T-cell (primary cell): ENCODE results near the gene ZMYM2. TPM values are rescaled to one million over a fixed set of nuclear protein-coding genes. Genes with fewer than 3 reads are reported as not detected.

Experiments
- ATAC-seq, 4 experiments: fragments of 200-7000 bp in 3 of 4; fragments of 150-1000 bp in 1 of 4; cut with Tn5 transposase; replicated peaks in 1 of 4; 1 replicate in 3 of 4; 2 replicates in 1 of 4; pipeline ENCODE4 v1.10.0; 2021; ENCODE audit warnings: moderate library complexity in 3 of 4, mild to moderate bottlenecking in 2 of 4, moderate number of reproducible peaks in 1 of 4
- CTCF ChIA-PET, 2 donors: fragments of 300-600 bp; sonication (Branson Sonifier 250); formaldehyde crosslinking; loops; one replicate each; lab custom pipeline; 2022; ENCODE audit warnings: antibody characterized with exemption in 2 of 2; lab: Charles Lee
- POLR2A ChIA-PET, 2 donors: fragments of 300-600 bp; sonication (Branson Sonifier 250); formaldehyde crosslinking; loops; one replicate each; lab custom pipeline; 2022; ENCODE audit warnings: antibody characterized with exemption in 2 of 2; lab: Charles Lee
- DNase-seq, 35 experiments: peaks; one replicate each; pipeline versions ENCODE4 v3.0.0 to v3.0.0-alpha.2; 2013 to 2023
- H3K27ac ChIP-seq: one replicate; pipeline ENCODE4 v1.5.1; 2013; ENCODE audit warnings: low read length
- H3K27me3 ChIP-seq, 2 experiments: replicated peaks in 1 of 2; 1 replicate in 1 of 2; 2 replicates in 1 of 2; pipeline versions ENCODE4 v1.6.1 to v1.7.0; 2013; ENCODE audit warnings: low read length in 1 of 2, mixed read lengths in 1 of 2; ENCODE audit not compliant: control insufficient read depth in 2 of 2, insufficient read depth in 2 of 2; ENCODE audit errors: extremely low read depth in 1 of 2
- H3K36me3 ChIP-seq, 2 donors: 1 replicate in 1 of 2; 2 replicates in 1 of 2; pipeline versions ENCODE4 v1.6.1 to v1.7.0; 2013; ENCODE audit warnings: low read length in 1 of 2; ENCODE audit not compliant: control insufficient read depth in 2 of 2, insufficient read depth in 1 of 2; ENCODE audit errors: extremely low read depth in 1 of 2
- H3K4me1 ChIP-seq, 2 experiments: 1 replicate in 1 of 2; 2 replicates in 1 of 2; pipeline versions ENCODE4 v1.6.1 to v1.7.0; 2013; ENCODE audit warnings: low read length in 2 of 2, mixed read lengths in 1 of 2; ENCODE audit not compliant: insufficient read depth in 2 of 2, control insufficient read depth in 1 of 2; ENCODE audit errors: extremely low read depth in 1 of 2
- H3K4me3 ChIP-seq, 2 donors: 1 replicate in 1 of 2; 2 replicates in 1 of 2; pipeline versions ENCODE4 v1.5.1 to v1.7.0; 2013; ENCODE audit warnings: mild to moderate bottlenecking in 2 of 2, low read length in 1 of 2, moderate library complexity in 1 of 2; ENCODE audit not compliant: control insufficient read depth in 1 of 2; ENCODE audit errors: extremely low read depth in 1 of 2
- H3K9me3 ChIP-seq: 2 replicates; pipeline ENCODE4 v1.7.0; 2013
- H3K27ac Mint-ChIP-seq, 2 donors: one replicate each; pipeline ENCODE4 v1.8.0; 2020 to 2021; ENCODE audit warnings: mild to moderate bottlenecking in 2 of 2, mixed read lengths in 2 of 2
- H3K27me3 Mint-ChIP-seq, 2 donors: one replicate each; pipeline ENCODE4 v1.8.0; 2021 to 2022; ENCODE audit warnings: mixed read lengths in 2 of 2
- H3K36me3 Mint-ChIP-seq: one replicate; pipeline ENCODE4 v1.8.0; 2021; ENCODE audit warnings: mixed read lengths
- H3K4me1 Mint-ChIP-seq, 3 donors: one replicate each; pipeline ENCODE4 v1.8.0; 2020 to 2022; ENCODE audit warnings: mixed read lengths in 3 of 3, mild to moderate bottlenecking in 1 of 3
- H3K4me3 Mint-ChIP-seq, 3 donors: one replicate each; pipeline ENCODE4 v1.8.0; 2020 to 2022; ENCODE audit warnings: mild to moderate bottlenecking in 3 of 3, mixed read lengths in 3 of 3, moderate library complexity in 3 of 3
- H3K9me3 Mint-ChIP-seq, 3 donors: one replicate each; pipeline ENCODE4 v1.8.0; 2020 to 2022; ENCODE audit warnings: mixed read lengths in 3 of 3
- WGBS: methylation state at CpG from one replicate; pipeline ENCODE4 v1.1.5; 2013; ENCODE audit warnings: missing lambda C conversion rate; ENCODE audit not compliant: insufficient coverage; 5-methylcytosine and 5-hydroxymethylcytosine counted together
- total RNA-seq, 35 experiments: library from RNA in 6 of 35; stranded (reverse) in 6 of 35; fragments of 120-200 nt in 1 of 35; gene quantifications; one replicate each; pipeline versions ENCODE4 v1.2.1 to v1.2.4 and lab custom pipeline; 2013 to 2026

The ZMYM2 gene
- total RNA-seq, 5 donors from 2014 or later (not counting 1 experiment from before 2014, with no cell fraction given), result 63.6 to 123 (median 83.6) TPM

DNA sequence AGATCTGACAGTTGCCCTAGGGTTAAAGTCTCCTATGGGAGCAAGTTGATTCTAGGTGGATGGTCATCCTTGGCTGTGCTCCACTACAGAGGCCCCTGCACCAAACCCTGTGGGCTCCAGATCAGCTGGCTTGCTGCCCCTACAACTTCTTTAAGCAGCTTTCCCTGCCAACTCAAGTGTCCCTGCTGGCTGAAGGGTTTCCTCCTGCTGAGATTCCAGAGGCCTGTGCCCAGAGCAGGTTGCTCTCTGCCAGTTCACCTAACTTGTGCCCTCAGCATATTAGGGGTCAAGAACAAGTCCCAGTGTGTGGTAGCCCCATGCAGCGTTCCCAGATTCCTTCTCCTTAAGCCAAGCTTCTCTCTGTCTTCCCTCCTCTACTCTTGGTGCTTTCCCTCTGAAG is 85.6 kb downstream of the ZMYM2 start:
- POLR2A ChIA-PET, result interaction anchor here in 1 of 2 donors (0.6 kb wide), 1 partner anchor 406 kb away, joined by 4 read pairs; no protein-coding TSS in a partner anchor
- H3K4me3 Mint-ChIP-seq, result no peak overlapping the region
- Histone ChIP-seq H3K27ac (no peak overlapping the region), H3K4me3 (no peak overlapping the region), H3K27me3 (no peaks in the 10 kb centered on the region), H3K9me3 (no peaks in the 10 kb centered on the region), H3K36me3 (peaks cover 0 to 37% of the 10 kb centered on the region in 2 donors), H3K4me1 (peaks cover 0 to 7% of the 10 kb centered on the region in 2 experiments)
- H3K36me3 Mint-ChIP-seq, result peaks cover 57% of the 10 kb centered on the region
- peaks cover 49 to 52% (median 52%) of the 10 kb centered on the region in 3 donors for H3K4me1 Mint-ChIP-seq
- H3K9me3 Mint-ChIP-seq, result peaks cover 0 to 9% (median 0%) of the 10 kb centered on the region in 3 donors
- peak overlapping the region; percentile 28 to 48 for H3K27ac Mint-ChIP-seq
- ATAC-seq (no peak), DNase-seq (no peak)
- CTCF ChIA-PET, result no interaction called here
- H3K27me3 Mint-ChIP-seq, result no peaks in the 10 kb centered on the region
- 100% methylated on average over 1 of the region's 1 CpG for WGBS

DNA sequence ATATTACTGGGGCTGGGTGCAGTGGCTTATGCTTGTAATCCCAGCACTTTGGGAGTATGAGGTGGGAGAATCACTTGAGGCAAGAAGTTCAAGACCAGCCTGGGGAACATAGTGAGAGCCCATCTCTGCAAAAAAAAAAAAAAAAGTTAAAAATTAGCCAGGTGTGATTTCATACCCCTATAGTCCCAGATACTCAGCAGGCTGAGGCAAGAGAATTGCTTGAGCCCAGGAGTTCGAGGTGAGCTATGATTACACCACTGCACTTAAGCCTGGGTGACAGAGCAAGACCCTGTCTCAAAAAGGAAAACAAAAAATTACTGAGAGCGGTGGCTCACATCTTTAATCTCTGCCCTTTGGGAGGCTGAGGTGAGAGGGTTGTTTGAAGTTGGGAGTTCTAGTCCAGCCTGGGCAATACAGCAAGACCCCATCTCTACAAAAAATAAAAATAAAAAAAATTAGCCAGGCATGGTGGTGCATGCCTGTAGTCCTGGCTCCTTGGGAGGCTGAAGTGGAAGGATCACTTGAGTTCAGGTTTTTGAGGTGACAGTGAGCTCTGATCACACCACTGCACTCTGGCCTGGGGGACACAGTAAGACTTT is 87.5 kb downstream of the ZMYM2 start:
- no peaks in the 10 kb centered on the region for H3K27me3 Mint-ChIP-seq
- no peak for DNase-seq
- Histone ChIP-seq H3K4me3 (no peak overlapping the region), H3K27ac (no peak overlapping the region), H3K36me3 (peaks cover 3 to 30% of the 10 kb centered on the region in 2 donors), H3K4me1 (peaks cover 0 to 7% of the 10 kb centered on the region in 2 experiments), H3K27me3 (no peaks in the 10 kb centered on the region), H3K9me3 (no peaks in the 10 kb centered on the region)
- peaks cover 40 to 47% (median 45%) of the 10 kb centered on the region in 3 donors for H3K4me1 Mint-ChIP-seq
- H3K36me3 Mint-ChIP-seq, result peaks cover 38% of the 10 kb centered on the region
- ATAC-seq, result no peak
- ChIA-PET POLR2A (interaction anchor here (0.6 kb wide), 2 partner anchors 48 to 1291 kb away, joined by 3 to 8 read pairs; no protein-coding TSS in a partner anchor), CTCF (no interaction called here)
- H3K9me3 Mint-ChIP-seq, result no peaks in the 10 kb centered on the region
- H3K4me3 Mint-ChIP-seq, result no peak overlapping the region
- H3K27ac Mint-ChIP-seq, result no peak overlapping the region
- WGBS, result 86% methylated on average over 1 of the region's 2 CpGs

DNA sequence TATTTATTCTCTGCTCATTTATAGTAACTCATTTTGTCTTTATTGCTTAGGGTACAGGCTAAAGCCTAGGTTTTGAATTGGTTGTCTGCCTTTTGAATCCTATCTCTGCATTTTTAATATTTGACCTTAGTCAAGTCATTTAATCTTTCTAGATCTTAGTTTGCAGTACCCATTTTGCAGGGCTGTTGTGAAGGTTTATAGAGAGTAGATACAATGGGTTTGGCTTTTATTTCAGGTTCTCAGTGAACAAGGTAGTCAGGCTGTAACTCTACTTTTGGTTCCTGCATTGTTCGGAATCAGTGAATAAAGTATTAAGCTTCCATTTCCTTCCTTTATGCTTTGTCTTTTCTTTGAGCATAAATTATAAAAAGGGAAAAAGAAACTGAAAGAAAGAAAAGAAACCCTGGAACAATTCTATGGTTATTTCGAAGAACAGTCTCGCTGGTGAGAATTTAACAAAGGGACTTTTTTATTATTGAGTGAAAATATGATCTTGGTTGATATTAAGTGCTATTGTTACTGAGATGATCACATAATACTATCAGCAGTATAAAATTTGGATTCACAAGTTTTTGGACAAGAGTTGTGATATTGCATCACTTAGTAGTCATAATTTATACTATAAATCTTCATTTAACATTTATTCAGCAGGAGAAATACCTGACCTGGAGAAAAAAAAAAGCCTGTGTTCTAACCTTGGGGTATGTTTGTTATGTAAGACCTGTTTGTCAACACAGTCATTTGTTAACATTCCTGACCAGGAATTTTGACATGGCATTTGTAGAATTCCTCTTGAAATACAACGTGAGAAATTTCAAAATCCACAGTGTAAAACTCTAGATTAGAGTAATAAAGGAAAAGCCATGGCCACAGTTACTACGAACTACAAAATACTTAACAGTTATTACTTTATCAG is 91.3 kb downstream of the ZMYM2 start:
- peak overlapping the region; percentile 64 to 71 for H3K27ac Mint-ChIP-seq
- ChIA-PET POLR2A (no interaction called here), CTCF (no interaction called here)
- no peaks in the 10 kb centered on the region for H3K27me3 ChIP-seq
- peaks cover 18 to 29% (median 25%) of the 10 kb centered on the region in 3 donors for H3K4me1 Mint-ChIP-seq
- no peaks in the 10 kb centered on the region for H3K9me3 Mint-ChIP-seq
- no peak overlapping the region for H3K4me3 ChIP-seq
- peaks cover 30% of the 10 kb centered on the region for H3K36me3 Mint-ChIP-seq
- peaks cover 3 to 27% of the 10 kb centered on the region in 2 donors for H3K36me3 ChIP-seq
- H3K9me3 ChIP-seq, result no peaks in the 10 kb centered on the region
- peak overlapping the region; percentile 36 for H3K27ac ChIP-seq
- ATAC-seq (peak in 2 of 4 experiments; percentile 38 to 45), DNase-seq (peak in 1 of 35 experiments; percentile 5)
- no peaks in the 10 kb centered on the region for H3K4me1 ChIP-seq
- H3K4me3 Mint-ChIP-seq, result peak overlapping the region; percentile 61 to 73 (median 63)
- H3K27me3 Mint-ChIP-seq, result no peaks in the 10 kb centered on the region
- WGBS, result no CpG with 5 or more reads among the region's 5 CpGs

DNA sequence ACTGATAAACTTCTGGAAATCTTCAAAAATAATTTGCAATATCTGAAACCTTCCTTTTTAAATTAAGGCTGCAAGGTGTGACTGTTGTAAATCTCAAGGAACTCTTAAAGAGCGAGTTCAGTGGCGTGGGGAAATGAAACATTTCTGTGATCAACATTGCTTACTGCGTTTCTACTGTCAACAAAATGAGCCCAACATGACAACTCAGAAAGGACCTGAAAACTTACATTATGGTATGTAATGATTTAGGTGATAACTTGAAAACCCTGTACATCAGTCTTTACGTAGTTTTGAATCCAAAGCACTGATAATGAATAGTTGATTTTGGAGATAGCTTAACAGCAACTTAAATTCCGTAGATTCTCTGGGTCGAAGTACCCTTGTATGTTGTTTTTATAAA is 92.8 kb downstream of the ZMYM2 start:
- no peaks in the 10 kb centered on the region for H3K27me3 ChIP-seq
- no peaks in the 10 kb centered on the region for H3K4me1 ChIP-seq
- peaks cover 23 to 26% (median 24%) of the 10 kb centered on the region in 3 donors for H3K4me1 Mint-ChIP-seq
- no peak overlapping the region for H3K4me3 ChIP-seq
- WGBS, result 50% methylated on average over 2 of the region's 6 CpGs
- ATAC-seq, result no peak
- DNase-seq, result no peak
- ChIA-PET POLR2A (interaction anchor here (0.5 to 1.2 kb wide), 2 partner anchors 12 to 22 kb away, joined by 3 read pairs; no protein-coding TSS in a partner anchor), CTCF (no interaction called here)
- no peak overlapping the region for H3K27ac Mint-ChIP-seq
- H3K36me3 ChIP-seq, result peaks cover 3 to 37% of the 10 kb centered on the region in 2 donors
- H3K27me3 Mint-ChIP-seq, result no peaks in the 10 kb centered on the region
- H3K27ac ChIP-seq, result no peak overlapping the region
- H3K9me3 ChIP-seq, result no peaks in the 10 kb centered on the region
- peaks cover 43% of the 10 kb centered on the region for H3K36me3 Mint-ChIP-seq
- H3K9me3 Mint-ChIP-seq, result no peaks in the 10 kb centered on the region
- no peak overlapping the region for H3K4me3 Mint-ChIP-seq

DNA sequence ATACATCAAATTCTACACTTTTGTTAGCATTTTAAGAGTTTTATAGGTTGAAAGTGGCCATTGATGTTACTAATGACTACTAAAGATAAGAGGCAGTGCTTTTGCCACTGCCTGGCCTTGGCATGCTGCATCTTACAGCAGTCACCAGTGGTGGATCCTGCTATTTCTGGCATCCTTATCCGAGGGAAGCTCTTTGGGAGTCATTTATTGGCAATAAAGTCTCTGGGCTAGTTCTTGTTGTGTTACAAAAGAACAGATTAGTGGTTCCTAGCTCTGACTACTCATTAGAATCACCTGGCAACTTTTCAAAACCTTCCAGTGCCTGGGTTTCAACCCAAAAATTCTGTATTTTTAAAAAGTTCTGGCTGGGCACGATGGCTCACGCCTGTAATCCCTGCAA is 94.5 kb downstream of the ZMYM2 start:
- Histone ChIP-seq H3K36me3 (peaks cover 3 to 43% of the 10 kb centered on the region in 2 donors), H3K27ac (no peak overlapping the region), H3K4me3 (no peak overlapping the region), H3K4me1 (no peaks in the 10 kb centered on the region), H3K27me3 (no peaks in the 10 kb centered on the region), H3K9me3 (no peaks in the 10 kb centered on the region)
- H3K9me3 Mint-ChIP-seq, result no peaks in the 10 kb centered on the region
- peaks cover 49% of the 10 kb centered on the region for H3K36me3 Mint-ChIP-seq
- no peak for ATAC-seq
- 100% methylated on average over 1 of the region's 3 CpGs for WGBS
- no peak overlapping the region for H3K27ac Mint-ChIP-seq
- peaks cover 18 to 28% (median 22%) of the 10 kb centered on the region in 3 donors for H3K4me1 Mint-ChIP-seq
- CTCF ChIA-PET, result interaction anchor here in 1 of 2 donors (0.6 kb wide), 1 partner anchor 161 kb away, joined by 4 read pairs; no protein-coding TSS in a partner anchor
- H3K27me3 Mint-ChIP-seq, result no peaks in the 10 kb centered on the region
- DNase-seq, result no peak
- POLR2A ChIA-PET, result no interaction called here
- H3K4me3 Mint-ChIP-seq, result no peak overlapping the region

DNA sequence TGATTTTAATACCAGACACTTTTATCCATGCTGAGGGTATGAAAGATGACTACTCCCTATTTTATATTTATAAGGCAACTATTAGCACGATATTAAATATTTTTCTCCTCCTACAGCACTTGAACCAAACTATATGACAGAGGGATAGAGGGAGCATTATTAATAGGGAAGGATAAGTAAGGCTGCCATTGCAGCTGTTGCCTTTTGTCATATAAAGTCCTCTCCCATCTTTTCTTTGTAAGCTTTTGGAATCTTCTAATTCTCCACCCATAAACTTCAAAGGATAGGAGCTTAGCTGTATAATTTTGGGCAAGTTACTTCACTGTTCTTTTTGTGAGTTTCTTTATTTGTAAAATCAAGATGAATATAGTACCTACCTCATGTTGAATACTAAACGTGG is 95.4 kb downstream of the ZMYM2 start:
- DNase-seq, result no peak
- Histone ChIP-seq H3K27ac (no peak overlapping the region), H3K27me3 (no peaks in the 10 kb centered on the region), H3K4me1 (no peaks in the 10 kb centered on the region), H3K4me3 (no peak overlapping the region), H3K9me3 (no peaks in the 10 kb centered on the region), H3K36me3 (peaks cover 3 to 50% of the 10 kb centered on the region in 2 donors)
- H3K4me1 Mint-ChIP-seq, result peaks cover 14 to 24% (median 15%) of the 10 kb centered on the region in 3 donors
- H3K4me3 Mint-ChIP-seq, result no peak overlapping the region
- CTCF ChIA-PET, result no interaction called here
- peaks cover 49% of the 10 kb centered on the region for H3K36me3 Mint-ChIP-seq
- H3K9me3 Mint-ChIP-seq, result no peaks in the 10 kb centered on the region
- H3K27me3 Mint-ChIP-seq, result no peaks in the 10 kb centered on the region
- WGBS, result 100% methylated on average over 1 of the region's 2 CpGs
- no peak overlapping the region for H3K27ac Mint-ChIP-seq
- no peak for ATAC-seq
- POLR2A ChIA-PET, result no interaction called here
